Naive thymus-derived CD4-positive, alpha-beta T cell (primary cell): Measurements from ENCODE around the gene LDLRAD4. TPM values are rescaled to one million over a fixed set of nuclear protein-coding genes. Genes with fewer than 3 reads are reported as not detected.

Experiments used
- ATAC-seq: fragments of 150-1000 bp; cut with Tn5 transposase; 2 replicates; pipeline ENCODE4 v1.10.0; 2021; ENCODE audit warnings: mild to moderate bottlenecking, moderate library complexity
- CTCF ChIA-PET: fragments of 350-600 bp; sonication (Branson Sonifier 250); formaldehyde crosslinking; loops from one replicate; lab custom pipeline; 2021; ENCODE audit warnings: antibody characterized with exemption; lab: Charles Lee
- POLR2A ChIA-PET: fragments of 350-600 bp; sonication (Branson Sonifier 250); formaldehyde crosslinking; loops from one replicate; lab custom pipeline; 2021; ENCODE audit warnings: antibody characterized with exemption, inconsistent platforms; lab: Charles Lee
- DNase-seq, 9 donors: peaks; one replicate each; pipeline versions ENCODE4 v3.0.0 to v3.0.0-alpha.2; 2020 to 2022; ENCODE audit warnings: mixed read lengths in 1 of 9
- H3K27ac ChIP-seq: one replicate; pipeline ENCODE4 v1.7.0; 2013; ENCODE audit warnings: mild to moderate bottlenecking, low read depth, low read length, moderate library complexity
- H3K27me3 ChIP-seq, 2 donors: one replicate each; pipeline ENCODE4 v1.7.0; 2013; ENCODE audit warnings: low read length in 2 of 2, mild to moderate bottlenecking in 2 of 2, moderate library complexity in 2 of 2; ENCODE audit not compliant: control insufficient read depth in 2 of 2, insufficient read depth in 2 of 2
- H3K36me3 ChIP-seq, 3 experiments: 1 replicate in 2 of 3; 2 replicates in 1 of 3; pipeline ENCODE4 v1.7.0; 2013; ENCODE audit warnings: low read length in 3 of 3, mild to moderate bottlenecking in 3 of 3, moderate library complexity in 1 of 3; ENCODE audit not compliant: insufficient read depth in 3 of 3, control insufficient read depth in 2 of 3
- H3K4me1 ChIP-seq, 2 donors: one replicate each; pipeline ENCODE4 v1.7.0; 2013; ENCODE audit warnings: low read length in 2 of 2, mild to moderate bottlenecking in 2 of 2, moderate library complexity in 1 of 2; ENCODE audit not compliant: control insufficient read depth in 2 of 2, insufficient read depth in 2 of 2
- H3K4me3 ChIP-seq: 2 replicates; pipeline ENCODE4 v1.7.0; 2013; ENCODE audit warnings: mild to moderate bottlenecking, low read length
- H3K9me3 ChIP-seq, 3 experiments: 1 replicate in 2 of 3; 2 replicates in 1 of 3; pipeline ENCODE4 v1.7.0; 2013; ENCODE audit warnings: low read length in 3 of 3; ENCODE audit not compliant: control insufficient read depth in 2 of 3
- H3K27ac Mint-ChIP-seq, 9 donors: one replicate each; pipeline ENCODE4 v1.8.0; 2020 to 2022; ENCODE audit warnings: mixed read lengths in 9 of 9, mild to moderate bottlenecking in 8 of 9, moderate library complexity in 5 of 9, inconsistent platforms in 2 of 9
- H3K27me3 Mint-ChIP-seq, 5 donors: one replicate each; pipeline ENCODE4 v1.8.0; 2021 to 2022; ENCODE audit warnings: mixed read lengths in 5 of 5, mild to moderate bottlenecking in 1 of 5
- H3K36me3 Mint-ChIP-seq, 5 donors: one replicate each; pipeline ENCODE4 v1.8.0; 2020 to 2022; ENCODE audit warnings: mixed read lengths in 5 of 5, mild to moderate bottlenecking in 3 of 5, inconsistent platforms in 1 of 5
- H3K4me1 Mint-ChIP-seq, 7 donors: one replicate each; pipeline ENCODE4 v1.8.0; 2020 to 2022; ENCODE audit warnings: mixed read lengths in 7 of 7, mild to moderate bottlenecking in 3 of 7, inconsistent platforms in 1 of 7
- H3K4me3 Mint-ChIP-seq, 10 donors: one replicate each; pipeline ENCODE4 v1.8.0; 2020 to 2022; ENCODE audit warnings: mild to moderate bottlenecking in 10 of 10, mixed read lengths in 10 of 10, moderate library complexity in 6 of 10, inconsistent platforms in 2 of 10
- H3K9me3 Mint-ChIP-seq, 11 donors: one replicate each; pipeline ENCODE4 v1.8.0; 2020 to 2022; ENCODE audit warnings: mixed read lengths in 11 of 11, mild to moderate bottlenecking in 4 of 11, inconsistent platforms in 1 of 11, moderate library complexity in 1 of 11
- intact Hi-C, 2 donors: fragments of 100-400 bp; cut with micrococcal nuclease; formaldehyde crosslinking; loops; one replicate each; pipeline ENCODE4 v1.15.1; 2023
- polyA plus RNA-seq, 2 donors: library from polyadenylated mRNA; unstranded; fragments of 300-500 nt; fragmentation: Illumina TruSeq; gene quantifications; one replicate each; pipeline ENCODE4 v1.2.3, GENCODE V29; 2021
- total RNA-seq, 6 experiments: library from RNA in 5 of 6; stranded (reverse) in 5 of 6; gene quantifications; 1 replicate in 5 of 6; 2 replicates in 1 of 6; pipeline ENCODE4 v1.2.3 and lab custom pipeline; 2021 to 2026

Gene LDLRAD4
- total and polyA plus RNA-seq, 7 experiments from 2014 or later: 13.0 to 84.3 (median 53.7) TPM

DNA sequence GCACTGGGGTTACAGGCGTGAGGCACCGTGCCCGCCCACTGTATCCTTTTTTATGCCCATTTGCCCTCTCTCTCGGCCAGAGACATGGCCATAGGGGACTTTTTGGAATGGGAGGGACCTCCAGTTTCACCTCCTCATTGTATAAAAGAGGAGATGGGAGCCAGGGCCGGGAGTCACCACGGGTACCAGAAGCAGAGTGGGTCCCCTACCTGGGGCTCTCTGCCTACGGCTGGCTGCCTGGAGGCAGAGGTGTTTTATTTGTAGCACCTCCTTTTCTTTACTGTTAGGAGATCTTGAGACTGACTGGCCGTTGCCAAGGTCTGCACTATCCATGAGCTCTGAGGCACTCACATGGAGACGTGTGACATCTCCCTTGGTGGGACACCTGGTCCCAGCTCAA lies 162.8 kb downstream of the LDLRAD4 start:
- no peak for DNase-seq
- Histone ChIP-seq H3K27ac (peak overlapping the region; percentile 93), H3K9me3 (no peaks in the 10 kb centered on the region), H3K27me3 (no peaks in the 10 kb centered on the region), H3K36me3 (no peaks in the 10 kb centered on the region), H3K4me3 (no peak overlapping the region), H3K4me1 (peaks cover 18 to 60% of the 10 kb centered on the region in 2 donors)
- intact Hi-C loops: loop anchor here in 1 of 2 donors (5.0 kb wide), 2 partner anchors 114 to 186 kb away; no protein-coding TSS in a partner anchor
- no peaks in the 10 kb centered on the region for H3K27me3 Mint-ChIP-seq
- no peak for ATAC-seq
- H3K27ac Mint-ChIP-seq: peak overlapping the region; percentile 97 to 100 (median 99)
- H3K4me3 Mint-ChIP-seq: peak overlapping the region; percentile 83 to 94 (median 92)
- peaks cover 39 to 89% (median 82%) of the 10 kb centered on the region in 7 donors for H3K4me1 Mint-ChIP-seq
- H3K36me3 Mint-ChIP-seq: peaks cover 0 to 5% (median 0%) of the 10 kb centered on the region in 5 donors
- H3K9me3 Mint-ChIP-seq: peaks cover 0 to 2% (median 0%) of the 10 kb centered on the region in 11 donors
- POLR2A ChIA-PET: interaction anchor here (0.6 to 0.7 kb wide), 2 partner anchors 11 to 161 kb away, joined by 3 read pairs; no protein-coding TSS in a partner anchor
- CTCF ChIA-PET: interaction anchor here (1.9 kb wide), 1 partner anchor 165 kb away, joined by 6 read pairs; no protein-coding TSS in a partner anchor

DNA sequence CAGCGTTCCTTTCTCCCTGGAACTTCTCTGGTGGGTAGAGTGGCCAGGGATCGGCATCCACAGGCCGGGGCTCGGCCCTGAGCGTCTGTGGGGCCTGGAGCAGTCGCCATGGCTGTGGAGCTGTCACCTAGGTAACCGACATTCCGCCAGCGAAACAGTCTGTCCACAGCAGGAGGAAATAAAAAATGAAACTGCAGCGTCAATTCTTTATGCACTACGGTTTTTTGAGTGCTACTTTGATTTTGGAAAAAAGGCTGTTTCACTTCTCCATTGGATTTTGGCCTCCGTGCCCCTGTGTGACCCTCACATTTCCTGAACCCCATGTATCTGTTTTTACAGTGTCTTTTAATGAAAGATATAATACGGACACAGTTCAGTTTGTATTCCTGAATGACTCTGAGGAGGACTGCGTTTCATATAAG lies 163.4 kb downstream of the LDLRAD4 start:
- Mint-ChIP-seq H3K9me3 (peaks cover 0 to 2% (median 0%) of the 10 kb centered on the region in 11 donors), H3K4me1 (peaks cover 41 to 83% (median 79%) of the 10 kb centered on the region in 7 donors), H3K27ac (peak overlapping the region; percentile 97 to 100 (median 99)), H3K4me3 (peak overlapping the region; percentile 83 to 94 (median 92)), H3K36me3 (peaks cover 0 to 5% (median 0%) of the 10 kb centered on the region in 5 donors), H3K27me3 (no peaks in the 10 kb centered on the region)
- peak; percentile 67 for ATAC-seq
- intact Hi-C loops: loop anchor here (1.0 to 5.0 kb wide), 11 partner anchors 8 to 344 kb away; partner anchors contain the start of genes FAM210A (in 1 of the 2) and RNMT (in 1 of the 2)
- H3K4me1 ChIP-seq: peaks cover 18 to 54% of the 10 kb centered on the region in 2 donors
- ChIA-PET POLR2A (interaction anchor here (1.0 to 2.0 kb wide), 2 partner anchors 14 to 85 kb away, joined by 3 to 7 read pairs; no protein-coding TSS in a partner anchor), CTCF (interaction anchor here (1.9 kb wide), 1 partner anchor 166 kb away, joined by 6 read pairs; no protein-coding TSS in a partner anchor)
- H3K36me3 ChIP-seq: no peaks in the 10 kb centered on the region
- peak overlapping the region; percentile 57 for H3K4me3 ChIP-seq
- no peaks in the 10 kb centered on the region for H3K27me3 ChIP-seq
- no peaks in the 10 kb centered on the region for H3K9me3 ChIP-seq
- peak overlapping the region; percentile 93 for H3K27ac ChIP-seq
- DNase-seq: peak in 7 of 9 donors; percentile 51 to 67 (median 62)

DNA sequence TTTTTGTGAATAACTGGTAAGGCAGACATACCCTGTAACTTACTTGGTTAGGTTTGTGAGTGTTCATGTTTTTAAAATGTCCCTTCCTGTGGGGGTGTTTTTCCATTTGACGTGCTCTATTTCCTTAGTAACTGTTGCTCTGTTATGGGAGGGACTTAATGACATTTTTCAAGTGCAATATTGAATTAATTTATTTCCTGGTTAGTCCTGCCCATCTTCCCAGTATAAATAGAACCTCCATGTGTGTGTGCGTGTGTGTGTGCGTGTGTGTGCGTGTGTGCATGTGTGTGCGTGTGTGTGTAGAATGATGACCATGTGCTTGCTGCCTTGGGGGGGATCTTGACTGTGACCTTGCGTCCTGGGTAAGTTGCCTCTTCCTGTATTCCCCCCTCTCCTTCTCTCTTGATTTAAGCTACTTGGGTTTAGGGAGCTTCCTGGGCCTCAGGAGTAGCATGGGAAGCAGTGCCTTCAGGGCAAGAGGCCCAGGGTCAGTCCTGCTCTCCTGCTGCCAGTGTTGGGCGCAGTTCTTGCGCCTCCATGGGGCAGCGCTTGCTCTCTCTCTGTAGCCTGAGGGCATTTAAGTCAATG lies 163.9 kb downstream of the LDLRAD4 start:
- peak overlapping the region; percentile 97 to 100 (median 99) for H3K27ac Mint-ChIP-seq
- Histone ChIP-seq H3K9me3 (no peaks in the 10 kb centered on the region), H3K36me3 (peaks cover 0 to under 1% (median 0%) of the 10 kb centered on the region in 3 experiments), H3K27me3 (no peaks in the 10 kb centered on the region), H3K4me1 (peaks cover 18 to 49% of the 10 kb centered on the region in 2 donors), H3K27ac (peak overlapping the region; percentile 93), H3K4me3 (peak overlapping the region; percentile 57)
- ATAC-seq (peak; percentile 81), DNase-seq (peak in 7 of 9 donors; percentile 62 to 87 (median 79))
- CTCF ChIA-PET: interaction anchor here (1.9 kb wide), 1 partner anchor 166 kb away, joined by 6 read pairs; no protein-coding TSS in a partner anchor
- H3K27me3 Mint-ChIP-seq: no peaks in the 10 kb centered on the region
- H3K9me3 Mint-ChIP-seq: peaks cover 0 to 2% (median 0%) of the 10 kb centered on the region in 11 donors
- H3K36me3 Mint-ChIP-seq: peaks cover 0 to 5% (median 0%) of the 10 kb centered on the region in 5 donors
- intact Hi-C loops: loop anchor here (1.0 to 5.0 kb wide), 11 partner anchors 8 to 344 kb away; partner anchors contain the start of genes FAM210A (in 1 of the 2) and RNMT (in 1 of the 2)
- peaks cover 36 to 78% (median 74%) of the 10 kb centered on the region in 7 donors for H3K4me1 Mint-ChIP-seq
- peak overlapping the region; percentile 83 to 94 (median 92) for H3K4me3 Mint-ChIP-seq
- POLR2A ChIA-PET: interaction anchor here (0.9 to 2.0 kb wide), 10 partner anchors 8 to 163 kb away, joined by 3 to 7 read pairs (median 4); partner anchors contain the start of gene LDLRAD4

DNA sequence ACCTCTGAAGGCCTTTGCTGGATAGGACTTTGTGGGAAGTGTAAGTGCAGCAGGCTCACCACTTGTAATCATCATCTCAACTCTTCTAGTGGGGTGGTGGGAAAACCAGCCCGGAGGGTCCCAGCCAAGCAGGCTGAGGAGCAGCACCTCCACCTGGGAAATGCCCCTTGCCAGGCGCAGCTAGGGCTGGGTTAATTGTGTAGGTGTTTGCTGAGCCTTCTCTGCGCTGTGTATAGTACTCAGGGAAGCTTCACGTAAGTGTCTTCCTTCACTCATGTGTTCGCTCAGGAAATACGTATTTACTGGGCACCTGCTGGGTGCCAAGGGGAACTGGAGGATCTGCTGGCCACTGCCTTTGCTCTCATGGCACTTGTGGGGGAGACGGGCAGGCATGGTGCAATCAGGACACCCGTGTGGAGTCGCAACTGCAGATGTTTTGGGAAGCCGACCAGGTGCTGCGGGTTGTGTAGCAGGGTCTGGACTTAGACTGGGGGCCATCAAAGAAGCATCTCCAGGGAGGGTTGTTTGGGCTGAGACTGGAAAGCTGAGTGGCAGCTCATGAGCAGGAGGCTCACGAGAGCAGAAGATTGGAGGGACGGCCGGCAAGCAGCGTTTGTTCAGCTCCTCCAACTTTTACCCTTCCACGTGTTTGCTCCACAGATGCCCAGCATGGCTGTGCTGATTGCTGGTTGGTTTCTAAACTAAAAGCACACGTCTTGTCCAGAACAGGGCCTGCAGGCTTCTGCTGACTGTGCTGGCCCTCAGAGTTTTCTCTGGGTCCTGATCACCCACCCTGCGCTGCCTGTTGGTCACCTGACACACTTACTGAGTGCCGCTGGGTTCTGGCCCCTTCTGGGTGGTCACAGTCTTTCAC lies 164.6 kb downstream of the LDLRAD4 start:
- no peaks in the 10 kb centered on the region for H3K27me3 ChIP-seq
- Mint-ChIP-seq H3K4me1 (peaks cover 32 to 72% (median 68%) of the 10 kb centered on the region in 7 donors), H3K9me3 (peaks cover 0 to 2% (median 0%) of the 10 kb centered on the region in 11 donors), H3K27ac (peak overlapping the region; percentile 97 to 100 (median 99)), H3K27me3 (no peaks in the 10 kb centered on the region), H3K36me3 (peaks cover 3 to 6% (median 5%) of the 10 kb centered on the region in 5 donors), H3K4me3 (peak overlapping the region; percentile 83 to 94 (median 92))
- POLR2A ChIA-PET: interaction anchor here (0.6 to 2.0 kb wide), 14 partner anchors 9 to 167 kb away, joined by 3 to 7 read pairs (median 4); partner anchors contain the start of gene LDLRAD4
- intact Hi-C loops: loop anchor here (1.0 to 5.0 kb wide), 12 partner anchors 8 to 343 kb away; partner anchors contain the start of genes FAM210A (in 1 of the 2) and RNMT (in 1 of the 2)
- CTCF ChIA-PET: no interaction called here
- no peaks in the 10 kb centered on the region for H3K9me3 ChIP-seq
- peak in 3 of 9 donors; percentile 22 to 35 (median 30) for DNase-seq
- peak overlapping the region; percentile 57 for H3K4me3 ChIP-seq
- ATAC-seq: peak; percentile 26
- H3K4me1 ChIP-seq: peaks cover 14 to 41% of the 10 kb centered on the region in 2 donors
- H3K27ac ChIP-seq: peak overlapping the region; percentile 93
- peaks cover 0 to 8% (median 0%) of the 10 kb centered on the region in 3 experiments for H3K36me3 ChIP-seq

DNA sequence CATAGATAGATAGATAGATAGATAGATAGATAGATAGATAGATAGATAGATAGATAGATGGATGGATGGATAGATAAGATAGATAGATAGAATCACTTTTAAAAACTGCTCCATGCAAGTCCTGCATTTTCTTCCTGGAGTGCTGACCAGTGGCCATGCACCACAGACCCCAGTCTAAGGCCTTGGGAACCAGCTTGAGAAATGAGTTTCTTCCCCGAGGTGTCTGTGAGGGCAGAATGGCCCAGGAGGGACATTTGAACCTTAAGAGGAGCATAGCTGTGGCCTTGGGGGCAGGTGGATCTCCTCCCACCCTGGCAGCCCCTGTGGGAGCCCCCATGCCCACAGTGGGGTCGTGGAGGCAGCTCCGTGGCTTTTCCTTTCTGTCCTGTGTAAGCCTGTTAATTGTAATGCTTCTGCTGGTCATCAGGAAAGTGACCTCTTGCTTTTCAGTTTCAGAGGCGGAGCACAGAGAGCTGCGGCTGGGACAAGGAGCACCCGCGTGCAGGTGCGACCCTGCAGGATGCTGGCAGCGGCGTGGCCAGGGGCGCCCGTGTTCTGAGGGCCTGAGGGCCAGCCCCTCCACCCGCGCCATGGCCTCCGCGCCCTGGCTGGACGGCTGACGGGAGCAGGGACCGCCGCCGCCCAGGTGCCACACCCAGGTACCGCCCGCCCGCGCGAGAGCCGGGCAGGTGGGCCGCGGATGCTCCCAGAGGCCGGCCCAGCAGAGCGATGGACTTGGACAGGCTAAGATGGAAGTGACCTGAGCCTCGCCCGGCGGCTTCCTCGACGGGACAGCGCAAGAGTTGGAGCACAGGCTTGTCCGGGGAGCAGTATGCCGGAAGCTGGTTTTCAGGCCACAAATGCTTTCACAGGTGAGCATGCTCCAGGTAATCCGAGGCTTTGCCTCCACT lies 168.6 kb downstream of the LDLRAD4 start:
- H3K36me3 ChIP-seq: peaks cover 0 to 8% (median 0%) of the 10 kb centered on the region in 3 experiments
- Mint-ChIP-seq H3K36me3 (peaks cover 3 to 17% (median 9%) of the 10 kb centered on the region in 5 donors), H3K27me3 (no peaks in the 10 kb centered on the region), H3K4me3 (no peak overlapping the region), H3K9me3 (peaks cover 0 to 2% (median 0%) of the 10 kb centered on the region in 11 donors), H3K27ac (peak overlapping the region in 2 of 9 donors; percentile 32 to 84), H3K4me1 (peaks cover 12 to 67% (median 43%) of the 10 kb centered on the region in 7 donors)
- ChIA-PET CTCF (no interaction called here), POLR2A (no interaction called here)
- DNase-seq (no peak), ATAC-seq (no peak)
- no peaks in the 10 kb centered on the region for H3K9me3 ChIP-seq
- intact Hi-C loops: no loop called here
- peaks cover 7 to 21% of the 10 kb centered on the region in 2 donors for H3K4me1 ChIP-seq
- no peaks in the 10 kb centered on the region for H3K27me3 ChIP-seq
- no peak overlapping the region for H3K4me3 ChIP-seq
- no peak overlapping the region for H3K27ac ChIP-seq
